Ovary (tissue), 3 donors: ENCODE data around the gene KCNAB1.

ENCODE experiments used
- CTCF ChIP-seq, 3 donors: fragments of 450-650 bp in 2 of 3; fragments of 200-600 bp in 1 of 3; IDR thresholded peaks; one replicate each; pipeline versions ENCODE4 v1.5.1 to v1.8.0; 2016 to 2022; ENCODE audit warnings: antibody characterized with exemption in 3 of 3, mild to moderate bottlenecking in 1 of 3
- EP300 ChIP-seq: sonication (generic); formaldehyde crosslinking; IDR thresholded peaks from one replicate; pipeline ENCODE4 v1.6.1; 2017; ENCODE audit warnings: antibody characterized with exemption
- POLR2A ChIP-seq: fragments of 450-650 bp; IDR thresholded peaks from one replicate; pipeline ENCODE4 v1.6.1; 2017; ENCODE audit warnings: antibody characterized with exemption, mild to moderate bottlenecking, moderate library complexity
- donor health status: DM: no; HTN: no; CAD: no.

- TF ChIP-seq CTCF (IDR thresholded peaks at IDR 0.05): no peak
- TF ChIP-seq POLR2A: no peak
- TF ChIP-seq EP300: no peak
Measured at GRCh38 chr3:156400062-156400461, 279.7 kb downstream of the KCNAB1 start.
